Measurements from ENCODE around the gene CADM4. TPM values are rescaled to one million over a fixed set of nuclear protein-coding genes. Genes with fewer than 3 reads are reported as not detected.
"Not testable (repeated sequence)": the region's sequence is repeated elsewhere in the genome, so short reads cannot be mapped to it uniquely, and the experiment has no call there.

Gene CADM4
- polyA plus RNA-seq, 1 of the 3 experiments (the other 2 are of a cell fraction), result 28.9 TPM

- Histone ChIP-seq H3K36me3 (replicated peaks in 1 of 2; ENCODE audit: control insufficient read depth in 1 of 2, insufficient read depth in 2 of 2, low read length in 1 of 2) (peaks cover 25 to 36% of the 10 kb centered on the region in 2 experiments), H2AFZ (ENCODE audit: low read depth) (no peak overlapping the region), H3K4me1 (ENCODE audit: control insufficient read depth in 1 of 2, insufficient read depth in 2 of 2, low read depth in 1 of 2, low read length in 1 of 2) (peaks cover 8 to 15% of the 10 kb centered on the region in 2 experiments; a peak in 2 of 4 replicates), H4K20me1 (ENCODE audit: insufficient read depth) (peaks cover 9% of the 10 kb centered on the region; the same call in 1 of the 2 replicates), H3K4me2 (no peak overlapping the region), H3F3A (replicated peaks; ENCODE audit: insufficient read depth) (no peaks in the 10 kb centered on the region), H3K9ac (no peak overlapping the region), H3K9me3 (no peaks in the 10 kb centered on the region), H3K27ac (ENCODE audit: low read depth in 2 of 2, low read length in 1 of 2) (no peak overlapping the region), H3K9me2 (no peaks in the 10 kb centered on the region), H3K79me2 (ENCODE audit: insufficient read depth) (peaks cover 46% of the 10 kb centered on the region), H3K4me3 (ENCODE audit: low read depth in 2 of 2, low read length in 1 of 2) (no peak overlapping the region), H3K27me3 (ENCODE audit: insufficient read depth) (no peaks in the 10 kb centered on the region)
- CTCF ChIA-PET, result interaction anchor here (1.7 kb wide), 2 partner anchors 35 to 62 kb away, joined by 4 to 8 read pairs; no protein-coding TSS in a partner anchor
- WGBS (ENCODE audit: low lambda C conversion rate), result 96% methylated on average over 6 of the region's 6 CpGs
- no peak for TF ChIP-seq SIN3A (IDR thresholded peaks at IDR 0.05; ENCODE audit: borderline replicate concordance, low read depth, low read length)
- TF ChIP-seq RCOR1 (IDR thresholded peaks at IDR 0.05; ENCODE audit: low read length), result no peak
- no peak for TF ChIP-seq RFX5 (IDR thresholded peaks at IDR 0.05; ENCODE audit: low read length)
- TF ChIP-seq MXI1 (IDR thresholded peaks at IDR 0.05; ENCODE audit: low read depth, low read length), result no peak
- TF ChIP-seq USF2 (IDR thresholded peaks at IDR 0.05; ENCODE audit: borderline replicate concordance, low read depth, low read length), result no peak
- no peak for TF ChIP-seq CHD2 (IDR thresholded peaks at IDR 0.05; ENCODE audit: low read length, partially characterized antibody)
- no peak for DNase-seq
- POLR2A ChIA-PET, result no interaction called here
These were observed 50.0 kb downstream of the CADM4 start for GRCh38 chr19:43589678-43590077.

- POLR2A ChIA-PET, result no interaction called here
- no peaks in the 10 kb centered on the region for H3K27me3 ChIP-seq (ENCODE audit: insufficient read depth)
- H2AFZ ChIP-seq (ENCODE audit: low read depth), result no peak overlapping the region
- peaks cover 6% of the 10 kb centered on the region; the same call in 1 of the 2 replicates for H4K20me1 ChIP-seq (ENCODE audit: insufficient read depth)
- H3K4me3 ChIP-seq (ENCODE audit: low read depth in 2 of 2, low read length in 1 of 2), result no peak overlapping the region
- DNase-seq, result no peak
- no peaks in the 10 kb centered on the region for H3K9me2 ChIP-seq
- peaks cover 25 to 36% of the 10 kb centered on the region in 2 experiments for H3K36me3 ChIP-seq (replicated peaks in 1 of 2; ENCODE audit: control insufficient read depth in 1 of 2, insufficient read depth in 2 of 2, low read length in 1 of 2)
- H3K4me1 ChIP-seq (ENCODE audit: control insufficient read depth in 1 of 2, insufficient read depth in 2 of 2, low read depth in 1 of 2, low read length in 1 of 2), result peaks cover 6 to 14% of the 10 kb centered on the region in 2 experiments; a peak in 2 of 4 replicates
- H3K9ac ChIP-seq, result no peak overlapping the region
- H3K4me2 ChIP-seq, result no peak overlapping the region
- no peaks in the 10 kb centered on the region for H3F3A ChIP-seq (replicated peaks; ENCODE audit: insufficient read depth)
- WGBS (ENCODE audit: low lambda C conversion rate), result 87% methylated on average over 5 of the region's 5 CpGs
- H3K9me3 ChIP-seq, result no peaks in the 10 kb centered on the region
- no peak overlapping the region for H3K27ac ChIP-seq (ENCODE audit: low read depth in 2 of 2, low read length in 1 of 2)
- CTCF ChIA-PET, result interaction anchor here (1.4 to 1.7 kb wide), 3 partner anchors 34 to 63 kb away, joined by 4 to 8 read pairs (median 4); no protein-coding TSS in a partner anchor
- TF ChIP-seq PBX3 (IDR thresholded peaks at IDR 0.05) (no peak), REST (IDR thresholded peaks at IDR 0.05; ENCODE audit: low read depth, low read length) (no peak), MXI1 (IDR thresholded peaks at IDR 0.05; ENCODE audit: low read depth, low read length) (no peak), ELF1 (IDR thresholded peaks at IDR 0.05) (no peak), FOXM1 (IDR thresholded peaks at IDR 0.05; ENCODE audit: low read depth) (no peak), GABPA (IDR thresholded peaks at IDR 0.05; ENCODE audit: low read depth) (no peak), MAX (IDR thresholded peaks at IDR 0.05; ENCODE audit: low read depth) (no peak), JUND (IDR thresholded peaks at IDR 0.05) (no peak), NRF1 (IDR thresholded peaks at IDR 0.05; ENCODE audit: low read depth, low read length) (no peak)
- peaks cover 42% of the 10 kb centered on the region for H3K79me2 ChIP-seq (ENCODE audit: insufficient read depth)
These were observed 50.4 kb downstream of the CADM4 start for GRCh38 chr19:43589277-43589676.

- H3K4me2 ChIP-seq; H2AFZ ChIP-seq (ENCODE audit: low read depth); DNase-seq; H3K9ac ChIP-seq; H4K20me1 ChIP-seq (ENCODE audit: insufficient read depth); H3K9me2 ChIP-seq; H3F3A ChIP-seq (replicated peaks; ENCODE audit: insufficient read depth); H3K27me3 ChIP-seq (ENCODE audit: insufficient read depth); H3K4me3 ChIP-seq (ENCODE audit: low read depth in 2 of 2, low read length in 1 of 2); H3K9me3 ChIP-seq; H3K4me1 ChIP-seq (ENCODE audit: control insufficient read depth in 1 of 2, insufficient read depth in 2 of 2, low read depth in 1 of 2, low read length in 1 of 2); H3K27ac ChIP-seq (ENCODE audit: low read depth in 2 of 2, low read length in 1 of 2): not testable (repeated sequence)
- H3K36me3 ChIP-seq (replicated peaks in 1 of 2; ENCODE audit: control insufficient read depth in 1 of 2, insufficient read depth in 2 of 2, low read length in 1 of 2), result peaks cover 19 to 25% of the 10 kb centered on the region in 2 experiments
- ChIA-PET CTCF (interaction anchor here (0.7 to 4.3 kb wide), 3 partner anchors 7 to 48 kb away, joined by 3 to 25 read pairs (median 3); no protein-coding TSS in a partner anchor), POLR2A (interaction anchor here (0.6 kb wide), 1 partner anchor 212 kb away, joined by 3 read pairs; no protein-coding TSS in a partner anchor)
- H3K79me2 ChIP-seq (ENCODE audit: insufficient read depth), result peaks cover 28% of the 10 kb centered on the region; the same call in 1 of the 2 replicates
- 91% methylated on average over 3 of the region's 3 CpGs for WGBS (ENCODE audit: low lambda C conversion rate)
These were observed 52.6 kb downstream of the CADM4 start for GRCh38 chr19:43587029-43587428.
